Skeletal muscle tissue (tissue), 4 donors: ENCODE measurements around the gene SDHC. TPM values are rescaled to one million over a fixed set of nuclear protein-coding genes. Genes with fewer than 3 reads are reported as not detected.
"Not testable (repeated sequence)": the region's sequence is repeated elsewhere in the genome, so short reads cannot be mapped to it uniquely, and the experiment has no call there.

ENCODE experiments used
- H3K27ac ChIP-seq: one replicate; pipeline ENCODE4 v1.7.0; 2013; ENCODE audit warnings: mild to moderate bottlenecking, low read depth, low read length, inconsistent platforms
- H3K27me3 ChIP-seq, 3 donors: one replicate each; pipeline ENCODE4 v1.7.0; 2013; ENCODE audit warnings: low read length in 3 of 3; ENCODE audit not compliant: control insufficient read depth in 3 of 3, insufficient read depth in 3 of 3
- H3K36me3 ChIP-seq, 3 donors: one replicate each; pipeline ENCODE4 v1.7.0; 2013; ENCODE audit warnings: low read length in 3 of 3; ENCODE audit not compliant: control insufficient read depth in 3 of 3, insufficient read depth in 3 of 3
- H3K4me1 ChIP-seq, 3 donors: one replicate each; pipeline ENCODE4 v1.7.0; 2013; ENCODE audit warnings: low read length in 3 of 3, mild to moderate bottlenecking in 3 of 3; ENCODE audit not compliant: control insufficient read depth in 3 of 3, insufficient read depth in 3 of 3
- H3K4me3 ChIP-seq, 3 donors: one replicate each; pipeline ENCODE4 v1.7.0; 2013; ENCODE audit warnings: low read length in 3 of 3
- H3K9ac ChIP-seq, 3 donors: one replicate each; pipeline ENCODE4 v1.7.0; 2013; ENCODE audit warnings: low read length in 3 of 3, mild to moderate bottlenecking in 3 of 3, moderate library complexity in 2 of 3, low read depth in 1 of 3
- H3K9me3 ChIP-seq, 3 donors: one replicate each; pipeline ENCODE4 v1.7.0; 2013; ENCODE audit warnings: low read length in 3 of 3; ENCODE audit not compliant: control insufficient read depth in 3 of 3
- total RNA-seq: library from RNA; depleted of rRNA; stranded (reverse); fragments of >200 nt; gene quantifications from one replicate; pipeline ENCODE4 v1.2.3, GENCODE V29; 2014
- donor health status: Osteomylitis.

SDHC gene
- total RNA-seq, 1 donor from 2014 or later: 18.3 TPM

GRCh38 chr1:161374373-161374772 lies 60.2 kb downstream of the SDHC start:
- Histone ChIP-seq H3K9me3 (no peaks in the 10 kb centered on the region), H3K27ac (no peak overlapping the region), H3K36me3 (no peaks in the 10 kb centered on the region), H3K4me3 (no peak overlapping the region), H3K9ac (no peak overlapping the region), H3K4me1 (no peaks in the 10 kb centered on the region), H3K27me3 (no peaks in the 10 kb centered on the region)

GRCh38 chr1:161378014-161378413 lies 63.8 kb downstream of the SDHC start:
- peaks cover 0 to 6% (median 5%) of the 10 kb centered on the region in 3 donors for H3K4me1 ChIP-seq
- H3K9me3 ChIP-seq: no peaks in the 10 kb centered on the region
- H3K4me3 ChIP-seq: no peak overlapping the region
- no peak overlapping the region for H3K27ac ChIP-seq
- no peaks in the 10 kb centered on the region for H3K36me3 ChIP-seq
- no peak overlapping the region for H3K9ac ChIP-seq
- no peaks in the 10 kb centered on the region for H3K27me3 ChIP-seq

GRCh38 chr1:161379071-161379470 lies 64.9 kb downstream of the SDHC start:
- no peak overlapping the region for H3K9ac ChIP-seq
- H3K27ac ChIP-seq: no peak overlapping the region
- H3K4me1 ChIP-seq: peaks cover 0 to 6% (median 5%) of the 10 kb centered on the region in 3 donors
- H3K27me3 ChIP-seq: no peaks in the 10 kb centered on the region
- no peaks in the 10 kb centered on the region for H3K9me3 ChIP-seq
- H3K4me3 ChIP-seq: no peak overlapping the region
- H3K36me3 ChIP-seq: no peaks in the 10 kb centered on the region

- Histone ChIP-seq H3K4me3 (no peak overlapping the region), H3K4me1 (peaks cover 0 to 6% (median 5%) of the 10 kb centered on the region in 3 donors), H3K27me3 (no peaks in the 10 kb centered on the region), H3K9me3 (no peaks in the 10 kb centered on the region), H3K9ac (no peak overlapping the region), H3K27ac (no peak overlapping the region), H3K36me3 (no peaks in the 10 kb centered on the region)
Observed at GRCh38 chr1:161381707-161382106, 67.5 kb downstream of the SDHC start.

GRCh38 chr1:161382214-161383019 lies 68.2 kb downstream of the SDHC start:
- H3K27ac ChIP-seq: peak overlapping the region; percentile 8
- H3K4me3 ChIP-seq: no peak overlapping the region
- no peaks in the 10 kb centered on the region for H3K9me3 ChIP-seq
- no peaks in the 10 kb centered on the region for H3K36me3 ChIP-seq
- peaks cover 0 to 6% (median 5%) of the 10 kb centered on the region in 3 donors for H3K4me1 ChIP-seq
- H3K9ac ChIP-seq: peak overlapping the region in 2 of 3 donors; percentile 10 to 28
- no peaks in the 10 kb centered on the region for H3K27me3 ChIP-seq

GRCh38 chr1:161388639-161389038 lies 74.5 kb downstream of the SDHC start:
- Histone ChIP-seq H3K9ac (no peak overlapping the region), H3K4me1 (peaks cover 0 to 12% (median 5%) of the 10 kb centered on the region in 3 donors), H3K4me3 (no peak overlapping the region), H3K36me3 (no peaks in the 10 kb centered on the region), H3K9me3 (no peaks in the 10 kb centered on the region), H3K27ac (peak overlapping the region; percentile 98), H3K27me3 (no peaks in the 10 kb centered on the region)

- H3K27ac ChIP-seq: peak overlapping the region; percentile 98
Observed at GRCh38 chr1:161389158-161389557, 75.0 kb downstream of the SDHC start.

GRCh38 chr1:161389691-161390558 lies 75.7 kb downstream of the SDHC start:
- peaks cover 0 to 12% (median 5%) of the 10 kb centered on the region in 3 donors for H3K4me1 ChIP-seq
- peak overlapping the region; percentile 98 for H3K27ac ChIP-seq
- H3K36me3 ChIP-seq: no peaks in the 10 kb centered on the region
- peak overlapping the region; percentile 91 to 96 (median 91) for H3K9ac ChIP-seq
- no peaks in the 10 kb centered on the region for H3K27me3 ChIP-seq
- no peaks in the 10 kb centered on the region for H3K9me3 ChIP-seq
- peak overlapping the region; percentile 89 to 96 (median 96) for H3K4me3 ChIP-seq

More at GRCh38 chr1:161389158-161389557, 75.0 kb downstream of the SDHC start:
- Histone ChIP-seq H3K4me3 (peak overlapping the region; percentile 82 to 96 (median 82)), H3K9ac (peak overlapping the region; percentile 88 to 91 (median 89)), H3K4me1 (peaks cover 0 to 12% (median 5%) of the 10 kb centered on the region in 3 donors)
- H3K27me3 ChIP-seq, H3K9me3 ChIP-seq, H3K36me3 ChIP-seq: not testable (repeated sequence)

- Histone ChIP-seq H3K27me3 (no peaks in the 10 kb centered on the region), H3K4me1 (peaks cover 0 to 12% (median 5%) of the 10 kb centered on the region in 3 donors), H3K36me3 (no peaks in the 10 kb centered on the region), H3K27ac (peak overlapping the region; percentile 88), H3K9ac (peak overlapping the region; percentile 91 to 96 (median 91)), H3K4me3 (peak overlapping the region; percentile 89 to 96 (median 94)), H3K9me3 (no peaks in the 10 kb centered on the region)
Observed at GRCh38 chr1:161390559-161390858, 76.3 kb downstream of the SDHC start.

GRCh38 chr1:161391136-161391535 lies 77.0 kb downstream of the SDHC start:
- peak overlapping the region in 2 of 3 donors; percentile 91 to 96 for H3K9ac ChIP-seq
- H3K4me3 ChIP-seq, H3K27me3 ChIP-seq, H3K9me3 ChIP-seq, H3K36me3 ChIP-seq, H3K27ac ChIP-seq: not testable (repeated sequence)
- H3K4me1 ChIP-seq: peaks cover 0 to 12% (median 5%) of the 10 kb centered on the region in 3 donors
